NK-92 treated with Interleukin-12 subunit alpha and Interleukin-12 subunit beta, amount 100 ng/mL, for 24 hours (cell line): Measurements from ENCODE around the gene KCNG1.

ENCODE experiments used
- DNase-seq: peaks from one replicate; lab custom pipeline; 2025; lab: John Stamatoyannopoulos, UW

The KCNG1 gene

DNA sequence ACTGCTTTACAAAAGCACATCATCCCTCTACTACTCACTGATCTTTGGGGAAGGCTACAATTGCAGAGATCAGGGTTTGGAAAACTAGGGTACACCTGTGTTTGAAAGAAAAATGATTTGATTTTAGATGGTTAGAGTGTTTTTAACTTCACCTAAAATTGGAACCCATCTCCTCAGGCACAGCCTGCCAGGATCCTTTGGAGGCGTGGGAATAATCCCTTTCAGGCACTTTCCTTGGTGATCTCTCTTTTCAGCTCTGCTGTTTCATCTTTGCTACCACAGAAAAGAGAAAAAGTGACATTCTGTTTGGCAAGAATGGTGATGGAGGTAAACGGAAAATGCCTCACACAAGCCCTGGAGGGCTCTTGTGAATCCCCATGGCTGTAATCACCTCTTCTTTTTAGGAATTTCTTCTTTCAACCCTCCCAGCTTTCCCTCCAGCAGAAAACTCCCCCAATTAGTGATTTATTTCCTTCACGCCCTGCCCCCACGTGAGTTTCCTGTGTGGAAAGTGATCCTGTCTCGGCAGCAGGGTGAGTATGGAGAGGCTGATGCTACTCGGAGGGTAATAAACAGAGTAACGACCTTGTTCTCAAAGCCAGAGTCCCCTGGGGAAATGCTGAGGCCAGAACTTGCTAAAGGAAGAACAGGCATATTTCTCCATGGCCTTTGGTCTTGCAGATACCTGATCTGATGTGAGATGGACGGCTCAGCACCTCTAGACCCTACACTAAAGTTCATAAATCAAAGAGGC, 9.2 kb downstream of the KCNG1 start:
- DNase-seq: no peak

GRCh38 chr20:51012357-51012756, 10.6 kb downstream of the KCNG1 start:
- DNase-seq: no peak

GRCh38 chr20:51011479-51011878, 11.4 kb downstream of the KCNG1 start:
- no peak for DNase-seq

DNA sequence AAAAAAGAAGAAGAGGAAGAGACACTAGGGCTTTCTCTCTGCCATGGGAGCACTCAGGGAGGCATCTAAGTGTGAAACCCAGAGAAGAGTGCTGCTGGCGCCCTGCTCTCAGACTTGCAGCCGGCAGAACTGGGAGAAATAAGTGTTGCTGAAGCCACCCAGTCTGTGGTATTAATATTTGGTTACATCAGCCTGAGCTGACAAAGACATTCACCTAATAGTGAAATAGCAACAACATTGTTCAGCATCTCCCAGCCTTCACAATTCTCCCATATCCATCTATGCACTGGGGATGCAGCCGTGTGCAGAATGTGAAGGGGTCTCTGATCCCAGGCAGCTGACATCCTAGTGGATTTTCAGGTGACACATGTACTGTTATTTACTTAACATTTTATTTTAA, 12.0 kb downstream of the KCNG1 start:
- DNase-seq: no peak

DNA sequence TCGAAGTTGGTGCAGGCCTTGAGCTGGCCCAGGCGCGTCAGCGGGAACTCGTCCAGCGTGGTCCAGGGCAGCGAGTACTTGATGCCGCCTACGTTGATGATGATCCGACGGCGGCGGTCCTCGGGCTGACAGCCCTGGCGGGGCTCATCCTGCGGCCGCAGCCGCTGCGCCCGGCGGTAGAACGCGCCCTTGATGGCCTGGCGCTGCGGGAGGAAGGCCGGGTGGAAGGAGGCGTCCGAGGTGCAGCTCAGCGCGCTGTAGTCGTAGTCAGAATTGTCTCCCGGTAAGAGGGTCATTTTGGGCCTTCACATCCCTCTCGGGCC, 12.9 kb downstream of the KCNG1 start:
- DNase-seq: no peak

DNA sequence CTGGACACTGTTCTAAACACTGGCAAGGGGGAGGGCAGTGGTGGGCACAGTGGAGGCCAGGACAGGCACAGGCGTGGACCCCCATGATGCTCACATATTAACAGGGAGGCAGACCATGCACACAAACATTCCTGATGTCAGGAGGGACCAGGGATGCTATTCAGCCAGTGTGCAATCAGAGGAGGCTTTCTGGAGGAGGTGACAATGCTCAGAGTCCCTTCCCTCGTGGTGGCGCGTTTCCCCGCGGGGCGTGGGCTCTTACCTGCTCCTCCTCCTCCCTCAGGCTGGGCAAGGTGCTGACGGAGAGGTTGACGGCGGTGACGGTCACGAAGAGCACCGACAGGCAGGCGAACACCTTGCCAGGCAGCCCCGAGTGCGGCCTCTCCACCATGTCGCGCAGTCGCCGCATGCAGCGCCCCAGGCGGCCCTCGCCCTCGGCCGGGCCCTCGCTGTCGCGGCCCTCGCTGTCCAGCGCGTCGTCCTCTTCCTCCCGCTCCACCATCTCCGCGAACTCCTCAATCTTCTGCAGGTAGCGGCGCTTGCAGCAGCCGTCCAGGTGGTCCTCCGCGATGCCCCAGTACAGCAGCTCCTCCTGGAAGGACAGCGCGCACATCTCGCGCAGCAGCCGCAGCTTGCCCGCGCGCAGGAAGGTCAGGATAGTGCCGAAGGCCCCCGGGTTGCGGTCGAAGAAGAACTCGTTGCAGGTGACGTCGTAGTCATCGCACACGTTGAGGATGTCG, 13.4 kb downstream of the KCNG1 start:
- DNase-seq: no peak

DNA sequence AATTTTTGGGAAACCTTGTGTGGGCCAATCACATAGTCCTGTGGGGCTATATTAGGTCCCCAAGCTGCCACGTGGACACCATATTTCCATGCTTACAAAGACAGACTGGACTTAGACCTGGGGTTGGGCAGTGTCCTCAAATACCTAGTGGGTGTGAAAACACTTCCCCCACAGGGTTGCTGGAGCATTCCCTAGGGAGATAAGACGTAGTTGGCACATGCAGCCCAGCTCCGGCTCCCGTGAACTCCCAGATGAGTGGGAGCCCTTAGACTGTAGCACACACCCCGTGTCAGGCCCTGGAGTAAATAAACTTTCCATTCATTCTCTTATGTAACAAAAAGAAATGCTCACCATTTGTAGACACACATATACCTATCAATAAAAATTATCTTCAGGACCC, 14.2 kb downstream of the KCNG1 start:
- DNase-seq: no peak

GRCh38 chr20:51005214-51005613, 17.7 kb downstream of the KCNG1 start:
- no peak for DNase-seq

- no peak for DNase-seq
These were observed 18.1 kb downstream of the KCNG1 start for GRCh38 chr20:51004781-51005180.

GRCh38 chr20:51004305-51004727, 18.6 kb downstream of the KCNG1 start:
- DNase-seq: no peak

DNA sequence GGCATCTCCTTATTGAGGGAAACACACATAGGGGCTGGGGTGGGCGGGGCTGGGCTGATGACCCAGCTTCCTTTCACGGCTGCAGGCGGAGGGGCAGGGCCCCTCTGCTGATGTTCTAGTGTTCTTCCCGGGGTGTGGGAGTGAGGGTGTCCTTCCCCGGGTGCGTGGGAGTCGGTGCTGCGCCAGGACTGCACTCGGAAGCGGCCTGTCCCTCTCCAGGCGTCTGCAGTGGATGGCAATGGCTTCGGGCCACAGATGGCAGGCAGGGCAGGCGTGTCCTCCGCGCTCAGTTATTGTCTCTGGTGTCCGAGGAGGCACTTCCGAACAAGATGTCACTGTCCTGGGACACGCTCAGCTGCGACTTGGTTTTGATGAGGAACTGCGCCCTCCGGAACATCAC, 19.2 kb downstream of the KCNG1 start:
- no peak for DNase-seq

GRCh38 chr20:51002633-51003032, 20.3 kb downstream of the KCNG1 start:
- no peak for DNase-seq

DNA sequence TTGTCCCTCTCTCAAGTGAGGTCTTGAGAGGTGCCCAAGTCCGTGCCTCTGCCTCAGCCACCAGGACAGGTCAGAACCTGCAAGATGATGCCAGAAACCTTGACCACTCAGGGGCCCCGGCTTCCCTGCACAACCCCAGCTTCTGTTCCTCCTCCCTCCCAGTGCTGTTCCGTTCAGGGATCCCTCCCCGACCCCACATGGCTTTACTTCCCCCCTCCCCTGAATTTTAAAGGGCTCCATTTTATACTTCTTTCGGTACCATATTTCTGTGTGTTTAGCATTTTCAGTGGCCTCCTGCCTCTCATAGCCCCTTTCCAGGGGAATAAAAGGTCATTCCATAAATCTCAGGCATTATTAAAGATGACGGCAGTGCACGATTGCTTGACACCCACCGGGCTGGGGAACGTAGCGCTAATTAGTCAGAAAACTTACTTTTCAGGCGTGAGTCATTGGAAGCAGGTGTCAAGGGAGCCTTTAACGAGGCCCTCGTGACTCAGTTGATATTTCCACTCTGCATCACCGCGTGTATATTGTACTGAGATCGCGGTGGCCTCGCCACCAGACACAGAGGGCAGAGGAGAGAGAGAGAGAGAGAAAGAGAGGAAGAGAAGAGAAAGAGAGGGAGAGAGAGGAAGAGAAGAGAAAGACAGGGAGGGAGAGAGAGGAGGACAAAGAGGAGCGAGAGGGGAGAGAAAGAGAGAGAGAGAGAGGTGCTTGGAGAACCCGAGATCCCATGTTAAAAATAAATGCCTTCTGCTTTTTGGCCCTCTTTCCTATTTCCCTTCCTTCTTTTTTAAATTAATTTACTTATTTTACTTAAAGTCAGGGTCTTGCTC, 21.3 kb downstream of the KCNG1 start:
- DNase-seq: no peak

GRCh38 chr20:50999355-50999754, 23.6 kb downstream of the KCNG1 start:
- no peak for DNase-seq

GRCh38 chr20:50996901-50997865, 25.7 kb downstream of the KCNG1 start:
- DNase-seq: no peak

GRCh38 chr20:50995506-50995905, 27.4 kb downstream of the KCNG1 start:
- DNase-seq: no peak

DNA sequence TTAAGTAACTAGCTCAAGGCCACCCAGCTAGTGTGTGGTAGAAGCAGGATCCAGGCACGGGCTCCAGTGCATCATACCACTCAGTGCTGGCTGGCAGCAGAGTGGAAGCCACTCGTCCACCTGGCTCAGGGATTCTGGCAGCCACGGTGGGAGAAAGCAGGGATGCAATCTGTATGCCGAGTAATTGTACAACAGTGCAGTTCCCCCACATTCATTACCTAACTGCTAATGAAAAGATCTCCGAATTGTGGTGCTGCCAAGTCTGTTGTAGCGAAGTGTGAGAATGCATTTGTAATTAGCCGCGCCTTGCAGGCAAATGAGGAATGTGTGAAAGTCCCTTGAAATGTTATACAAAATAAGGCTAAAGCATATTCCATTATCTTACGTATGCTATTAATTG, 29.0 kb downstream of the KCNG1 start:
- DNase-seq: no peak

DNA sequence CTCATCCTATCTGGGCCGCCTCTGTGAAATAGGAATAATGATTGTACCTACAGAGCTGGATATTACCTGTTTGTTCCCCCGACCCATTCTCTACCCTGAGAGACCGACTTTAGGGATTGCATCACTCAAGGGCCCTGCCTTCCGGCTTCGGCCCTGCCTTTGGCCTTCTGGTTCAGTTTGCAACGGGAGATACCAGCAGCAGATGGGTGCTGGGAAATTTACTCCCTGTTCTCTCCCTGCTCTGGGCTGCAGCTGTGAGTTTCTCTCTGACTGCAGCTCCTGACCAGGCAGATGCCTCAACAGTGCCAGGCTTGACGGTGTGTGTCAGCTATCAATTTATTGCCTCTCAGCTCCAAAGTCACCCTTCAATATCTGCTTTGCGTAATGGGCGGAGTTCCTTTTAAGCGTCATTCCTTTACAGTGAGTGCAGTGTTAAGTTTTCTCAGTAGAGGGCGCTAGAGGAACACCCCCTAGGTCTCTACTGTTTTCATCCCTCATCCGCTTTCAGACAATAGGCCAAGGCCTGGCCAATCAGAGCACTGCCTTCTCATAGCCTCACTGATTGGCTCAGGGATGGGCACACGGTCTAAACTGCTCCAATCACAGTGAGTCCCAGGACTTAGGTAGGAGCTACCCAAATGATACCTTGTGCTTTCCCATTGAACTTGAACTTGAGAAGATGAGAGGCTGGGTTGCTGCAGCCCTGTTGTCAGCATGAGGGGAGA, 30.0 kb downstream of the KCNG1 start:
- peak; percentile 46 for DNase-seq

GRCh38 chr20:50992336-50992732, 30.6 kb downstream of the KCNG1 start:
- no peak for DNase-seq

- DNase-seq: no peak
These were observed 31.8 kb downstream of the KCNG1 start for GRCh38 chr20:50991076-50991475.
